ENCODE results near the gene TPO.

The TPO gene

GRCh38 chr2:1584691-1585485 is 171.6 kb downstream of the TPO start:
- no peak for DNase-seq (ENCODE audit: low spot score)

- DNase-seq (ENCODE audit: low spot score): no peak
These were observed 172.4 kb downstream of the TPO start for GRCh38 chr2:1585635-1586034.

- DNase-seq (ENCODE audit: low spot score): no peak
These were observed 173.1 kb downstream of the TPO start for GRCh38 chr2:1586251-1586922.

GRCh38 chr2:1586923-1587840 is 173.9 kb downstream of the TPO start:
- DNase-seq (ENCODE audit: low spot score): no peak

GRCh38 chr2:1588051-1588977 is 175.1 kb downstream of the TPO start:
- DNase-seq (ENCODE audit: low spot score): no peak

GRCh38 chr2:1588978-1589621 is 175.8 kb downstream of the TPO start:
- DNase-seq (ENCODE audit: low spot score): no peak

GRCh38 chr2:1590596-1591460 is 177.6 kb downstream of the TPO start:
- no peak for DNase-seq (ENCODE audit: low spot score)

GRCh38 chr2:1591461-1591770 is 178.2 kb downstream of the TPO start:
- no peak for DNase-seq (ENCODE audit: low spot score)

All from germinal center (tissue), 1 donor.